ENCODE measurements around the gene NME1. TPM values are rescaled to one million over a fixed set of nuclear protein-coding genes. Genes with fewer than 3 reads are reported as not detected.

Gene NME1
- total and polyA plus RNA-seq, 10 of the 15 experiments (the other 5 are each of a cell fraction or from before 2014, with no cell fraction given) = 273 to 1,362 (median 455) TPM

DNA sequence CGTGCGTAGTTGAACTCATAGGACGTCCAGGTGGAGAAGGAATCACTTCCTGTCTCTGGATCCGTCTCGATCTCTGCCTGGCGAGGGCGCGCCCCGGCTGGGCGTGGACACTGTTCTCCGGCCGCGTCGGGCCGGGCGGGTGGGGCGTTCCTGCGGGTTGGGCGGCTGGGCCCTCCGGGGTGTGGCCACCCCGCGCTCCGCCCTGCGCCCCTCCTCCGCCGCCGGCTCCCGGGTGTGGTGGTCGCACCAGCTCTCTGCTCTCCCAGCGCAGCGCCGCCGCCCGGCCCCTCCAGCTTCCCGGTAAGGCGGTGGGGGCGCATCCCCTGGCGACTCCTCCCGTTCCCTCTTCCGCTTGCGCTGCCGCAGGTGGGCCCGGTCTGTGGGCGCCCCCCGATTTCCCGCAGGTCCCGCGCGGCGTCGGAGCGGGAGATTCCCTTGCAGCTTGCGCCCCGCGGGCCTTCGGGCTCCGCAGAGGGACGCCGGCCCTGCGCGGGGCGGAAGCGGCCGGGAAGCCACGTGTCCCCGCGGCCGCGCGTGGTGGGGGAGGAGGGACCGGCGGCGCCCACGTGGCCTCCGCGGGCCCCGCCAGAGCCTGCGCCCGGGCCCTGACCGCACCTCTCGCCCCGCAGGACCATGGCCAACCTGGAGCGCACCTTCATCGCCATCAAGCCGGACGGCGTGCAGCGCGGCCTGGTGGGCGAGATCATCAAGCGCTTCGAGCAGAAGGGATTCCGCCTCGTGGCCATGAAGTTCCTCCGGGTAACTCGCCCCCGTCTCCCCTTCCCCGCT, 13.0 kb downstream of the NME1 start, which contains the start of gene NME2 (continued):
- TF ChIP-seq, protein P1, sequence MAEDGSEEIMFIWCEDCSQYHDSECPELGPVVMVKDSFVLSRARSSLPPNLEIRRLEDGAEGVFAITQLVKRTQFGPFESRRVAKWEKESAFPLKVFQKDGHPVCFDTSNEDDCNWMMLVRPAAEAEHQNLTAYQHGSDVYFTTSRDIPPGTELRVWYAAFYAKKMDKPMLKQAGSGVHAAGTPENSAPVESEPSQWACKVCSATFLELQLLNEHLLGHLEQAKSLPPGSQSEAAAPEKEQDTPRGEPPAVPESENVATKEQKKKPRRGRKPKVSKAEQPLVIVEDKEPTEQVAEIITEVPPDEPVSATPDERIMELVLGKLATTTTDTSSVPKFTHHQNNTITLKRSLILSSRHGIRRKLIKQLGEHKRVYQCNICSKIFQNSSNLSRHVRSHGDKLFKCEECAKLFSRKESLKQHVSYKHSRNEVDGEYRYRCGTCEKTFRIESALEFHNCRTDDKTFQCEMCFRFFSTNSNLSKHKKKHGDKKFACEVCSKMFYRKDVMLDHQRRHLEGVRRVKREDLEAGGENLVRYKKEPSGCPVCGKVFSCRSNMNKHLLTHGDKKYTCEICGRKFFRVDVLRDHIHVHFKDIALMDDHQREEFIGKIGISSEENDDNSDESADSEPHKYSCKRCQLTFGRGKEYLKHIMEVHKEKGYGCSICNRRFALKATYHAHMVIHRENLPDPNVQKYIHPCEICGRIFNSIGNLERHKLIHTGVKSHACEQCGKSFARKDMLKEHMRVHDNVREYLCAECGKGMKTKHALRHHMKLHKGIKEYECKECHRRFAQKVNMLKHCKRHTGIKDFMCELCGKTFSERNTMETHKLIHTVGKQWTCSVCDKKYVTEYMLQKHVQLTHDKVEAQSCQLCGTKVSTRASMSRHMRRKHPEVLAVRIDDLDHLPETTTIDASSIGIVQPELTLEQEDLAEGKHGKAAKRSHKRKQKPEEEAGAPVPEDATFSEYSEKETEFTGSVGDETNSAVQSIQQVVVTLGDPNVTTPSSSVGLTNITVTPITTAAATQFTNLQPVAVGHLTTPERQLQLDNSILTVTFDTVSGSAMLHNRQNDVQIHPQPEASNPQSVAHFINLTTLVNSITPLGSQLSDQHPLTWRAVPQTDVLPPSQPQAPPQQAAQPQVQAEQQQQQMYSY (CRISPR knock-in tag; IDR thresholded peaks at IDR 0.05) = no peak
- TF ChIP-seq, protein P2, sequence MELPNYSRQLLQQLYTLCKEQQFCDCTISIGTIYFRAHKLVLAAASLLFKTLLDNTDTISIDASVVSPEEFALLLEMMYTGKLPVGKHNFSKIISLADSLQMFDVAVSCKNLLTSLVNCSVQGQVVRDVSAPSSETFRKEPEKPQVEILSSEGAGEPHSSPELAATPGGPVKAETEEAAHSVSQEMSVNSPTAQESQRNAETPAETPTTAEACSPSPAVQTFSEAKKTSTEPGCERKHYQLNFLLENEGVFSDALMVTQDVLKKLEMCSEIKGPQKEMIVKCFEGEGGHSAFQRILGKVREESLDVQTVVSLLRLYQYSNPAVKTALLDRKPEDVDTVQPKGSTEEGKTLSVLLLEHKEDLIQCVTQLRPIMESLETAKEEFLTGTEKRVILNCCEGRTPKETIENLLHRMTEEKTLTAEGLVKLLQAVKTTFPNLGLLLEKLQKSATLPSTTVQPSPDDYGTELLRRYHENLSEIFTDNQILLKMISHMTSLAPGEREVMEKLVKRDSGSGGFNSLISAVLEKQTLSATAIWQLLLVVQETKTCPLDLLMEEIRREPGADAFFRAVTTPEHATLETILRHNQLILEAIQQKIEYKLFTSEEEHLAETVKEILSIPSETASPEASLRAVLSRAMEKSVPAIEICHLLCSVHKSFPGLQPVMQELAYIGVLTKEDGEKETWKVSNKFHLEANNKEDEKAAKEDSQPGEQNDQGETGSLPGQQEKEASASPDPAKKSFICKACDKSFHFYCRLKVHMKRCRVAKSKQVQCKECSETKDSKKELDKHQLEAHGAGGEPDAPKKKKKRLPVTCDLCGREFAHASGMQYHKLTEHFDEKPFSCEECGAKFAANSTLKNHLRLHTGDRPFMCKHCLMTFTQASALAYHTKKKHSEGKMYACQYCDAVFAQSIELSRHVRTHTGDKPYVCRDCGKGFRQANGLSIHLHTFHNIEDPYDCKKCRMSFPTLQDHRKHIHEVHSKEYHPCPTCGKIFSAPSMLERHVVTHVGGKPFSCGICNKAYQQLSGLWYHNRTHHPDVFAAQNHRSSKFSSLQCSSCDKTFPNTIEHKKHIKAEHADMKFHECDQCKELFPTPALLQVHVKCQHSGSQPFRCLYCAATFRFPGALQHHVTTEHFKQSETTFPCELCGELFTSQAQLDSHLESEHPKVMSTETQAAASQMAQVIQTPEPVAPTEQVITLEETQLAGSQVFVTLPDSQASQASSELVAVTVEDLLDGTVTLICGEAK (IDR thresholded peaks at IDR 0.05; ENCODE audit: borderline replicate concordance) = no peak
- TF ChIP-seq EZH2 (IDR thresholded peaks at IDR 0.05; ENCODE audit: borderline replicate concordance, control insufficient read depth, low read depth, low read length) (no peak), ATF7 (IDR thresholded peaks at IDR 0.05; ENCODE audit: low read depth) (no peak), TCF12 (IDR thresholded peaks at IDR 0.05; ENCODE audit: low read depth, low read length) (peak; percentile 17; the same call in 1 of the 2 replicates), RELA (IDR thresholded peaks at IDR 0.05; ENCODE audit: borderline replicate concordance, partially characterized antibody) (no peak), NR2F1 (conservative IDR thresholded peaks at IDR 0.05) (peak; percentile 46; the same call in 1 of the 2 replicates), TAF1 (IDR thresholded peaks at IDR 0.05; ENCODE audit: borderline replicate concordance, low read depth, low read length) (peak; percentile 33; the same call in 1 of the 2 replicates), SUPT20H (IDR thresholded peaks at IDR 0.05; ENCODE audit: borderline replicate concordance, control insufficient read depth, low read depth, low read length) (no peak), CHD4 (IDR thresholded peaks at IDR 0.05) (no peak), PAX5 (IDR thresholded peaks at IDR 0.05; ENCODE audit: borderline replicate concordance, low read depth, low read length) (no peak), PML (IDR thresholded peaks at IDR 0.05; ENCODE audit: low read length) (no peak), LARP7 (IDR thresholded peaks at IDR 0.05) (peak; percentile 97), SRF (IDR thresholded peaks at IDR 0.05; ENCODE audit: low read depth in 2 of 2, low read length in 2 of 2) (no peak), TCF3 (IDR thresholded peaks at IDR 0.05; ENCODE audit: borderline replicate concordance, insufficient read depth, low read depth, low read length) (0 out of 2 replicates have a peak, but pooled peaks have one; percentile 46), SMC3 (IDR thresholded peaks at IDR 0.05; ENCODE audit: borderline replicate concordance, low read length) (no peak), YBX1 (IDR thresholded peaks at IDR 0.05) (no peak), BMI1 (IDR thresholded peaks at IDR 0.05; ENCODE audit: borderline replicate concordance) (no peak), DPF2 (IDR thresholded peaks at IDR 0.05) (peak; percentile 94), YY1 (IDR thresholded peaks at IDR 0.05; ENCODE audit: low read depth, low read length) (0 out of 2 replicates have a peak, but pooled peaks have one; percentile 15)
- TF ChIP-seq, protein P3, sequence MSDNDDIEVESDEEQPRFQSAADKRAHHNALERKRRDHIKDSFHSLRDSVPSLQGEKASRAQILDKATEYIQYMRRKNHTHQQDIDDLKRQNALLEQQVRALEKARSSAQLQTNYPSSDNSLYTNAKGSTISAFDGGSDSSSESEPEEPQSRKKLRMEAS (IDR thresholded peaks at IDR 0.05; ENCODE audit: low read depth, low read length) = peak; percentile 96
- TF ChIP-seq, protein P4, sequence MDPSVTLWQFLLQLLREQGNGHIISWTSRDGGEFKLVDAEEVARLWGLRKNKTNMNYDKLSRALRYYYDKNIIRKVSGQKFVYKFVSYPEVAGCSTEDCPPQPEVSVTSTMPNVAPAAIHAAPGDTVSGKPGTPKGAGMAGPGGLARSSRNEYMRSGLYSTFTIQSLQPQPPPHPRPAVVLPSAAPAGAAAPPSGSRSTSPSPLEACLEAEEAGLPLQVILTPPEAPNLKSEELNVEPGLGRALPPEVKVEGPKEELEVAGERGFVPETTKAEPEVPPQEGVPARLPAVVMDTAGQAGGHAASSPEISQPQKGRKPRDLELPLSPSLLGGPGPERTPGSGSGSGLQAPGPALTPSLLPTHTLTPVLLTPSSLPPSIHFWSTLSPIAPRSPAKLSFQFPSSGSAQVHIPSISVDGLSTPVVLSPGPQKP (IDR thresholded peaks at IDR 0.05; ENCODE audit: low read depth, low read length) = 0 out of 2 replicates have a peak, but pooled peaks have one; percentile 21

Measured in GM12878 (cell line).